Activated CD8-positive, alpha-beta memory T cell treated with anti-CD3 and anti-CD28 coated beads for 4 hours (primary cell): ENCODE data around the gene TEF.
A peak's percentile ranks its signal among the peaks of the same experiment; 100 is the strongest.
"Not testable (repeated sequence)": the region's sequence is repeated elsewhere in the genome, so short reads cannot be mapped to it uniquely, and the experiment has no call there.

Source experiments
- DNase-seq, 2 donors: peaks; one replicate each; pipeline ENCODE4 v3.0.0-alpha.2; 2020; ENCODE audit warnings: low read depth in 2 of 2

Gene TEF

DNA sequence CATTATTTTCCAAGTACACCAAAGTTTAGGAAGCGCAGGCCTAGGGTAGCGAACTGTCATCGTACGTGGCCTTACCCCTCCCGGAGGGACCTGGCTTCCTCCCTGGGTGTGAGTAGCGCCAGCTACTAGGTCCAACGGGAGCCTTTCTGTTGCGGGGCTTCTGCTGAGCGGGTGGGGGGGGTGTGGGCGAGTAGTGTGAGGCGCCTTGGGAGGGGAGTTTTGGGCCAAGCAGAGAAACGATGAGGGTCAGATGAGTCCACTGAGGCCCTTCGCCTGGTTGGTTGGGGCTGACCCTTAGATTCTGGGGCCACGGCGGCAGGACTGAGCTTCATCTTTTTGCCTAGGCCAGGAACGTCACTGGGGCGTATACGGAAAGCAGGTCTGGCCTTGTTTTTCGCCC, 868 bp downstream of the TEF start:
- no peak for DNase-seq

DNA sequence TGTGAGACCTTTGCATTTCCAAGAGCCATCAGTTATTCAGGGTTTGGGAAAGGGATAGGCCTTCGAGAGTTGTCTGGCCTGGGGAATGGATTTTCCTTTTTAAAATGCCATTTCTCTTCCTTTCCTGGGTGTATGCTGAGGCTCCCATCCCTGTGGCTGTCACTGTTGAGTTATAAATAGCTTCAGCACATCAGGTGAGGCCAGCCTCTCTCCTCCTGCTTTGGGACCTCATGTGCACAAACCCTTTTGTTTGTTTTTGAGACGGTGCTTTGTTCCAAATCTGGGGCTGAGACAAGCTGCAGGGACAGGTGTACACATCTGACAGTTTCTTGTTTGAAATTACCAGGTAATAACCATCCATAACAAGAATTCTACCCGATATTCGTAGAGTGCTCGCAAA, 1.3 kb downstream of the TEF start:
- no peak for DNase-seq

DNA sequence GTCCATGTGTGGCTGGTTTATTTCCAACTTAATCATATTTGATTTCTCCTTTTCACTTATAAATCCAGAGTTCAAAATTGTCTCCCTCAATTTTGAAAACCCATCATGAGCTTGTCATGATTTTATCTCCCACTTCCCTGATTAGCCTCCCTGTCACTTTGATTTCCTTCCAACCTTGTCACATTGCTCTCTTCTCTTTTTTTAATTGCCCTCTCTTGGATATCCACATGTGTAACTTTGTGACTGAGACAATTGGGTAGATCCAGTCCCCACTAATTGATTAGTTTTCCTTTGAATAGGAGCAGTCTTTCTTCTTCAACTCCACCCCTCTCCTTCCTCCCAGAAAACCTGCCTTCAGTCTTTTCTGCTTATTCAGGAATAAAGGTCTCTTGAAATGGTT, 2.4 kb downstream of the TEF start:
- DNase-seq: no peak

DNA sequence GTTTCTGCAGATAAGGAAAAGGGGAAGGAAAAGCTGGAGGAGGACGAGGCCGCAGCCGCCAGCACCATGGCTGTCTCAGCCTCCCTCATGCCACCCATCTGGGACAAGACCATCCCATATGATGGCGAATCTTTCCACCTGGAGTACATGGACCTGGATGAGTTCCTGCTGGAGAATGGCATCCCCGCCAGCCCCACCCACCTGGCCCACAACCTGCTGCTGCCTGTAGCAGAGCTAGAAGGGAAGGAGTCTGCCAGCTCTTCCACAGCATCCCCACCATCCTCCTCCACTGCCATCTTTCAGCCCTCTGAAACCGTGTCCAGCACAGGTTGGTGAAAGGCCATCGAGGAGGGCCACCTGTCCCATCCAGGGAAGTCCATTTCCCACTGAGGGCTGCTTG, 5.6 kb downstream of the TEF start:
- no peak for DNase-seq

DNA sequence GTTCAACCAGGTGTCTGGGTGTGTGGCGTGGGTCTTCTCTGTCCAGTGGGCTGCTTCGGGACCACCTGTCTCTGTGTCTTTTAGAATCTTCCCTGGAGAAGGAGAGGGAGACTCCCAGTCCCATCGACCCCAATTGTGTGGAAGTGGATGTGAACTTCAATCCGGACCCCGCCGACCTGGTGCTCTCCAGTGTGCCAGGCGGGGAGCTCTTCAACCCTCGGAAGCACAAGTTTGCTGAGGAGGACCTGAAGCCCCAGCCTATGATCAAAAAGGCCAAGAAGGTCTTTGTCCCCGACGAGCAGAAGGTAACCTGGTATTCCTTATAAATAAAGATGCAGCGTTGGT, 12.2 kb downstream of the TEF start:
- no peak for DNase-seq

DNA sequence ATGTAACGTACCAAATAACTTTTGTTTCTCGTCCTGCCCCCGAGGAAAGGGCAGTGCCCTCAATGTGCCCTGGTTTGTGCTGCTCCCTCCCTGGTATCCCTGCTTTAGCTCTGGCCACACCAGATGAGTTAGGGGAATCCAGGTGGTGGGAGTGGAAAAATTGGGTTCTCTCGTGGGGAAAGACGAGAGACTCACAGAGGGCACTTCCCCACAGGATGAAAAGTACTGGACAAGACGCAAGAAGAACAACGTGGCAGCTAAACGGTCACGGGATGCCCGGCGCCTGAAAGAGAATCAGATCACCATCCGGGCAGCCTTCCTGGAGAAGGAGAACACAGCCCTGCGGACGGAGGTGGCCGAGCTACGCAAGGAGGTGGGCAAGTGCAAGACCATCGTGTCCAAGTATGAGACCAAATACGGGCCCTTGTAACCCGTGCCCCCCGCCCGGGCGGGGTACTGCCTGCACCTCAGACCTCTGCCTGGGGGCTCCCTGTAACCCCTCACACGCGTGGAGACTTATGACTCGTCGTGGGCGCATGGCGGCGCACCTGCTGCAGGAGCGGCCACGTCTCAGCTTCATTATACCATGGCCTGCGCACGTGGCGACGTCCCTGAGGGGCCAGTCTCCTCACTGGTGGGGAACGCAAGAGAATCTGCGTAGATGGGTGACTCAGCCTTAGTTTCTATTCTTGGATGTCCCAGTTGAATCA, 13.9 kb downstream of the TEF start:
- no peak for DNase-seq

DNA sequence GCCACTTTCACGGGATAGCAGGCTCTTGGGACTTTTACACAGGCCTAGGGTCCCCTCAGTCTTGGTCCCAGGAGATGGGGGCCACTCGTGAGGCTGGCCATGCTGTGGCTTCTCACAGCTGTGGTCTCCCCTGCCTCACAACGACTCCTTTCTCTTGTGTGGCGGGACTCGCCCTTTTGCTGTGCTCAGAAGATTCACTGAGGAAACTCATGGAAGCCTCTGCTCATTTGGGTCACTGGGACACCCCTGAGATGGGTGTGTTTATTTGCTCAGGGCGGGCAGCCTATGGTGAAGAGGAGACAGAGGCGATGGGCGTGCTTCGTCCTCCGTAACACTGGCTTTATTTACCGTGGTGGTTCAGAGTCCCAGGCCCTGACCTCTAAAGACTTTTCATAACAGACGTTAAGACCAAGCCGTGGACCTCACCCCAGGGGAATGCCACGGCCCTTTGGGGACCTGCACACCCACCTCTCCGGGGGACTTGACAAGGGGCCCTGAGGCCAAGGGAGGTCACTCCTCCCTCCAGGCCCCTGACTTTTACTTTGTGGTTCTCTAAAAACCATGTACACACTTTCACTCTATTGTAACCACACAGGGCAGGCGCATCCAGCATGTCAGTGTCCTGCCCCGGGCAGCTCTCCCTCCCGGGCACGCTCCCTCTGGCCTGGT, 15.5 kb downstream of the TEF start:
- no peak for DNase-seq

DNA sequence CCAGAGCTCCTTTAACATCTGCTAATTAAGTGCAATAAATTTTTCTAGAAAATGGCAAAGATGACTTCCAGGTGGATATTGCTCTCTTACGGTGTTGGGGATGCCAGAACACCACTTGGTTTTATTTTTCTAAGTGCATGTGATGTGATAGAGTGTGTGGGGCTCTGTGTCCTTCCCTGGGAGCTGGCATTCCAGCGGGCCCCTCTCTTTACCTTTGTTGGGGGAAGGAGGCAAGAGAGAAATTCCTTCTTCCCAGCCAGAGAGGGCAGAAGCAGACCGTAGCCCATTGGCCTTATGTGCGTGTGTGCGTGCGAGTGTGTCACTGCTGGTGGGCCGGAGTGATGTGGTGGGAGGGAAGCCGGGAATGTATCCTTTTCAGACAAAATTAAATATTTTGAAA, 17.2 kb downstream of the TEF start:
- no peak for DNase-seq

DNA sequence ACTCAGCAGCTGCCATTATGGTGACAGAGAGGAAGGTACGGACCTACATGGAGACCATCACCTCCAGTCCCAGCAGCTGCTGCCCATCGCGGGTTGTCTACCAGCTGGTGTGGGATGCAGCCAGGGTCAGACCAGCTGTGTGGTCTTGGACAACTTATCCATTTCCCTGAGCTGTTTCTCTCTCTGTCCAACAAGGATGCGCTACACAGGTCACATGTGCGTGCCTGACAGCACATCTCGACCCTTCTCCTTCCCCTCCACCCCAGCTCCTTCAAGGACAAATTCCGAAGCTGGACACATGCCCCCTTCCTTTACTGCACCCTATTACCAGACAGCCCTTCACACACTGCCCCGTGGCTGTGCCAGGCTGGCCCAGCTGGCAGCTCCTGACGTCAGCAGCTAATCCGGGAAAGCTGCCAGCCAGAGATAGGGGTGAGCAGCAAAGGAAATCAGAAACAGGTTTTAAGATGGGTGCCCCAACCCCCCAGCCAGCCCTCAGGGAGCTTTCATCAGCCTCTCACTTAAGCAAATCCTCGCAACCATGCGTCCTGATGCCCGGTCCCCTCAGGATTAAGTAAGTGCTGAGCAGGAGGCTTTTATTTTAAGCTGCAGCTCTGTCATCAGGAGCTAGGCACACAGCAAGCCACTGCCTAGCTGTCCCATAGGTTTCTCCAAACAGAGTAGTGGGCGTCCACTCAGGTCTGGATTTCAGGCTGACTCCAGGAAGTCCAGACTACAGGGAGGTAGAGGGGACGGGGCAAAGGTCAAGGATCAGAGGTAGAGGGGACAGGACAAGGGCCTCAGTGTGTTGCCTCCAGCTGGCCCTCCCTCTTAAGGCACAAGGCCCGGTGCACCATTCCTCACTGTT, 20.3 kb downstream of the TEF start:
- DNase-seq: no peak

DNA sequence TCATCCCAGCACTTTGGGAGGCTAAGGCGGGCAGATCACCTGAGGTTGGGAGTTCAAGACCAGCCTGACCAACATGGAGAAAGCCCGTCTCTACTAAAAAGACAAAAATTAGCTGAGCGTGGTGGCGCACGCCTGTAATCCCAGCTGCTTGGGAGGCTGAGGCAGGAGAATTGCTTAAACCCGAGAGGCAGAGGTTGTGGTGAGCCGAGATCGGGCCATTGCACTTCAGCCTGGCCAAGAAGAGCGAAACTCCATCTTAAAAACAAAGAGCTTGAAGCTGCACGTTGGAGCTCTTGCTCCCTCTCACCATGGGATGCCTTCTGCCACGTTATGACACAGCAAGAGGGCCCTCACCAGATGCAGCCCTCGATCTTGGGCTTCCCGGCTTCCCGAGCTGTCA, 21.1 kb downstream of the TEF start:
- not testable (repeated sequence) for DNase-seq

DNA sequence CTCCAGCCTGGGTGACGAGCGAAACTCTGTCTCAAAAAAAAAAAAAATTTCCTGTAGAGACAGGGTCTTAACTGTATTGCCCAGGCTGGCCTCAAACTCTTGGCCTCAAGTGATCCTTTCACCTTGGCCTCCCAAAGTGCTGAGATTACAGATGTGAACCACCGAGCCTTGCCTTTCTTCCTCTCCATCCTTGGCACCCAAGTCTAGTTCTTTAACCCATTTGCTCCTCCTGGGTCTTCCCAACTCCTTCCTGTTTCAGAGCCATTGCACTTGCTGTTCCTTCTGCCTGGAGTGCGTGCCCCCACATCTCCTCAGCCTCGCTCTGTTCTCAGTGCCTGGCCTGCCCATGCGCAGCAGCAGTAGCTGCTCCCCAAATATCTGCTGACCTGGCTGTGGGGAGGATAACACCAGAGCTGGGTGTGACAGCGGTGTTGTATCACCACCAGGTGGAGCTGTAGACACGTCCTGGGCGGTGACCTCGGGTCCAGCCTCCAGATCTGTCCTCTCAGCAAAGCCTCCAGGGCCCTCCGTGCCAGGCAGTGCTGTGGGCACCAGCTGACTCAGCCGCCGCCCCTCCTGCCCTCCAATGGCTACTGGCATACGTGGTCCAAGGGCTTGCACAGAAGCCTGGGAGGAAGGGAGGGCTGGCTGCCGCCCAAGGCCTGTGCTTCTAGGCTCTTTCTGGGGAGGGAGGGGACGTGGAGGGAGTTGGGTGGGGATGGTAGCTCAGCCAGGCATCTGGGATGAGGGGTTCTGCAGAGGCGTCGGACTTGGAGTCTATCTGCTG, 22.0 kb downstream of the TEF start:
- peak; percentile 56 to 68 for DNase-seq

DNA sequence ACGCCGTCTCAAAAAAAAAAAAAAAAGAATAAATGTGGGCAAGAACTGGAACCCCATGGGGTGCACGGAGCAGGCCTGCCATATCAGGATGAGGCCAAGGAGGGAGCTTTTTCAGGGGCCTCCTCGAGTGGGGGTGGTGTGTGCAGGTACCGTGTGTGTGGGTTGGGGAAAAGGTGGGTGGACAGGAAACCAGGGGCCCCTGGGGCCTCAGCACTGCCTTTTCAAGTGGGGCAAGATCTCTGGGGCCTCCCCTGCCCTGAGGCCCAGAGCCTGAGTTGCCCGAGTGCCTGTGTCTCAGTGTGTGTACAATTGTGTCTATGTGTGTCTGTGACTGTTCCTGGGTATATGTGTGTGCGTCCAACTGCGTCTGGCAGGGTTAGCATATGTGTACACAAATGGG, 23.8 kb downstream of the TEF start:
- no peak for DNase-seq

DNA sequence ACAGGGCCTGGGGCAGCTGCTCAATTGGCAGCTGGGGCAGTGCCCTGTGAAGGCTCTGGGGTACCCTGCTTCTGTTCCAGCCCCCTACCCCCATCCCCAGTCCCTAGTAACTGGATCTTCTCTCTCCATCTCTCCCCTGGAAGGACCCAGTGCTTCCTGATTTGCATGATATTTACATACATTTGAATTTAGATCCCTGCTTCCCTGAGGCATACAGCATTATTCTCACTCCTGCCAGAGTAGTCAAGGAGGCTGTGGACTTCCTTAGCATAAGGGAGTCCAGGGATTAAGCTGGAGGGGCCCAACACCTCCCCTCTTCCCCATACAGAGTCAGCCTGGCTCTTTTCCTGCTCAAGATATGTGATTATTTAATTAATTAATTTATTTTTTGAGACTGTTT, 24.7 kb downstream of the TEF start:
- DNase-seq: no peak

DNA sequence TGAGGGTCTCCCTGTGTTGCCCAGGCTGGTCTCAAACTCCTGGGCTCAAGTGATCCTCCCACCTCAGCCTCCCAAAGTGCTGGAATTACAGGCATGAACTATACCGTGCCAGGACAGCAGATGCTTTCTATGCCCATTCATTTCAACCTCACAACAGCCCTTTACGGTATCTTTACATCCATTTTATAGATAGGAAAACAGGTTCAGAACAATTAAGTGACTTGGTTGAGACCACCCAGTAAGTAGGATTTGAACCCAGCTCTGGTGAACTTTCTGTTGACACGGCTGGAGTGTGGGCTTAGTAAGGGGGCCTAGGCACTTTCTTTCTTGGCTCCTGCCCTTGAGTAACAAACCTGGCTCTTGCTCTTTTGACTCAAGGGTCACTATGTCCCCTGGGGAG, 25.7 kb downstream of the TEF start:
- no peak for DNase-seq

DNA sequence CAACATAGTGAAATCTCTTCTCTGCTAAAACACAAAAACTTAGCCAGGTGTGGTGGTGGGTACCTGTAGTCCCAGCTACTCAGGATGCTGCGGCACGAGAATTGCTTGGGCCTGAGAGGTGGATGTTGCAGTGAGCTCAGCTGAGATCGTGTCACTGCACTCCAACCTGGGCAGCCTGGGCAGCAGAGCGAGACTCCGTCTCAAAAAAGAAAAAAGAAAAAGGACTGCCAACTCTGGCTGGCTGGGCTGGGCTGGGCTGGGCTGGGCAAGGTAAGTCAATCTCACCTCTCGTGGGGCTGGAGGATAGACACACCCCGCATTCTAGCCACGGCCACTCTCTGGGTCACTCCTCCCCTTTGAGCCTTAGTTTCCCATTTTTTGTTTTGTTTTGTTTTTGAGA, 26.9 kb downstream of the TEF start:
- no peak for DNase-seq

DNA sequence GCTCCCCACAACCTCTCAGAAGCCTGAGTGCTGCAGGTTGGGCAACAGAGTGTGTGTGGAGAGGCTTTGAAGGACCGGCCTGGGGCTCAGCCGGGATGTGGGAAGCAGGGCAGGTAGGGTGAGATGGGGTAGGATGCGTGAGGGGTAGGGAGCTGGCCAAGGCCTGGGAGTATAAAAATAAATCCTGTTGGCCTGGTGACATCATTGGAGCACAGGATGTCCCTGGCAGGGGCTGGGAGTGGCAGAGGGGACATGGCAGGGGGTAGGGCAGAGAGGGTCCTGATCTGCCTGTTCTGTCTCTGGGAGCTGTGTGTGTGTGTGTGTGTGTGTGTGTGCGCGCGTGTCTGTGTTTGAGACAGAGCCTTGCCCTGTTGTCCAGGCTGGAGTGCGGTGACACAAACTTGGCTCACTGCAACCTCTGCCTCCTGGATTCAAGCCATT, 28.6 kb downstream of the TEF start:
- no peak for DNase-seq

DNA sequence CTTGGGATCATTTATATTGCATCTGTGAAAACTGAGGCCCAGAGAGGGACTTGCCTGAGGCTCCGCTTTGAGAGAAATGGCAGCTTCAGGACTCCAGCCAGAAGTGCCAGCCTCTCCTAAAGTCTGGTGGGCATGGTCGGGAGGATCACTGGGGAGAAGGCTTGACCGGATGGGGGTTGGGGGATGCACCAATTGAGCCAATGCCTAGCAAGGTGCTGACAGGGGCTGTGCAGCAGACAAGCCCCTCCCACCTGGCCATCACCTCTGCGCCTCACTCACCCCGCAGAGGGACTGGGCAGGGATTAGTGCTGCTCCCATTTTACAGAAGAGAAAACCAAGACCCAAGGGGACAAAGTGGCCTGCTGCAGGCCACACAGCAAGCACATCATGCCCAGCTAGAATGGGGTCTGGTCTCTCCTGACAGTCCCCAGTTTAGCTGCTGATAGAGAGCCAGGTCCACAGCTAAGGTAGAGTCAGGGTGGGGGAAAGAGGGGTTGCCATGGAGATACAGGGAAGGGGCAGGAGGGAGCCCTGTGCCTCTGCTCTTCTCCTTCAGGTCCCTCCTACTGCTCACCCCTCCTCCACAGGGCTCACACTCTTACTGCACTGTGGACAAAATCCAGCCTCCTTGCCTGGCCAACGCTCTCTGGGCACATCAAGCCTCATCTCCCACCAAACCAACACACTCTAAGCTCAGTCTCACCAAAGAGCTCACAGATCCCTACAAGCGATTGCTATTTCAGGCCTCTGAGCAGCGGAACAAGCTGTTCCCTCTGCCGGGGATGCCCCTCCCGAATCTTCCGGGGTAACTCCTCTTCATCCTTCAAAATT, 29.5 kb downstream of the TEF start:
- no peak for DNase-seq

DNA sequence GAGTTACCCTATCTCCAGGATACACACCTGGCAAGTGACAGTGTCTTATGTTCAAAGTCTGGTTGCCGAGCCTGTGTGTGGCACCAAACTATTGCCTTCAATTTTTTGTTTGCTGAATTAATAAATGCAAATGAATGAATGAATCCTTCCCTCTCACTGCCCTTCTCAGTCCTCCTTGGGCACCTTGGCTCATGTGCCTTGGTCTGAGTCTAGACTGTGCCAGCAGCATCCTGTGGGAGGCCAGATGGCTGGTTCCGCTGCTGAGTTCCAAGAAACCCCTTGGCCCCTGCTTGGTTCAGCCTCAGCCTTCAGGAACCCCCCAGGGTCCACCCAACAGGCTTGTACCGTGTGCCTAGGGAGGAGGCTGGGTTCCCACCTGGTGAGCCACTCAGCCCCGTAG, 33.8 kb downstream of the TEF start:
- DNase-seq: no peak

DNA sequence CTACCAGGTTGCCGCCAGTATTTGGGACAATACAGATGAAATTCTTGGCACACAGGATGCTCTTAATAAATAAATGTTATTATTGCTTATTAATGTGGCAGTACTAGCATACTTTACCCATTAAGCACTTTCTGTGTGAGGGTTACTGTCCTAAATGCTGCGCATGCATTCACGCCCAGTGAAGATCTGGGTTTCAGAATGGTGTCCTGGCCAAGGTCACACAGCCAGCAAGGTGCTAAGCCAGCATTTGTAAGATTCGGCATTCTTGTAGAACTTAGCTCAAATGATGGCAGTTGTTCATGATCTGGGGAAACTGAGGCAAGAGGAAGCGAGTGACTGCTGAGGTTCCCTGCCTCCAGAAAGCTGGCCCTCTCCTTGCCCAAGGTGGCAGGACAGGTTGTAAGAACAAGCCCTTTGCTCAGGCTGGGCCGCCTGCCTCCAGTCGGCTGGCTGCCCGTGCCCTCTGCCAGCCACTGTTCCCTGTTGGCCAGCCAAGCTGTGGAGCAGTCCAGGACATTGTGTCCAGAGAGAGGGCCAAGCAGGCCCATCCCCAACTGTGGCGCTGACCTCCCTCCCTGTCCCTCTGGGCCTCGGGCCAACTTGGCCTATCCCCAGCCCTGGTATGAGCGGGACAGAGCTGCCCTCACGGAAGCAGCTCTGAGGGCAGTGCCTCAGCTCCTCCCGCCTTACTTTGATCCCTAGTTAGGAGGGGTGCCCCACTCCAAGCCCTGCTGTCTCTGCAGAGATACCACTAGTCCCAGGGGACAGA, 36.1 kb downstream of the TEF start:
- DNase-seq: no peak

DNA sequence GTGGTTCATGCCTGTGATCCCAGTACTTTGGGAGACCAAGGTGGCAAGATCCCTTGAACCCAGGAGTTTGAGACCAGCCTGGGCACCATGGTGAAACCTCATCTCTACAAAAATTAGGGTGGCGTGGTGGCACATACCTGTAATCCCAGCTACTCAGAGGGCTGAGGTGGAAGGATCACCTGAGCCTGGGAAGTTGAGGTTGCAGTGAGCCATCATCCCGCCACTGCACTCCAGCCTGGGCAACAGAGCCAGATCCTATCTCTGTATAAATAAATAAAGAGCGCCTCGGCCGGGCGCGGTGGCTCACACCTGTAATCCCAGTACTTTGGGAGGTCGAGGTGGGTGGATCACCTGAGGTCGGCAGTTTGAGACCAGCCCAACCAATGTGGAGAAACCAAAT, 37.0 kb downstream of the TEF start:
- no peak for DNase-seq
